ENCODE data around the gene TP53RK.

TP53RK gene

GRCh38 chr20:46666306-46666705 is 22.9 kb downstream of the TP53RK start:
- DNase-seq (ENCODE audit: low read depth in 1 of 2, low spot score in 1 of 2): no peak

GRCh38 chr20:46665602-46666001 is 23.6 kb downstream of the TP53RK start:
- DNase-seq (ENCODE audit: low read depth in 1 of 2, low spot score in 1 of 2): no peak

- DNase-seq (ENCODE audit: low read depth in 1 of 2, low spot score in 1 of 2): no peak
These were observed 25.7 kb downstream of the TP53RK start for GRCh38 chr20:46663531-46663930.

DNA sequence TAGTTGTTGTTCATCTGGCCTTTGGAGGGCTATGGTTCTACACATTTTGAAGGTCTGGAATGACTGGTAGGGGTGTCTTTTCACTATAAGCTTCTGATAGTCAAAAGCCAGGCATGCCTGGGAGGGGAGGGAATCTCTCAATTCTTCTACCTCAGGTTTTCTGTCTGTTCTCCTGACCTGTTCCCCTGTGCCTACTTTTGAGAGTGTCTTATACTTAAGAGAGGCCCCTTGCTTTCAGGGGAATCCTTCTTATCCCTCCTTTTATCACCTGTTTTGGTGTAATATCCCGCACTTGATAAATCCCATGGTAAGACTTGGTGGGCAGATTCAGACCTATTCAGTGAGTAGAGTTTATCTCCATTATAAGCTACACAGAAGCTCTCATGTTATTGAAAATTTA is 27.6 kb downstream of the TP53RK start:
- no peak for DNase-seq (ENCODE audit: low read depth in 1 of 2, low spot score in 1 of 2)

DNA sequence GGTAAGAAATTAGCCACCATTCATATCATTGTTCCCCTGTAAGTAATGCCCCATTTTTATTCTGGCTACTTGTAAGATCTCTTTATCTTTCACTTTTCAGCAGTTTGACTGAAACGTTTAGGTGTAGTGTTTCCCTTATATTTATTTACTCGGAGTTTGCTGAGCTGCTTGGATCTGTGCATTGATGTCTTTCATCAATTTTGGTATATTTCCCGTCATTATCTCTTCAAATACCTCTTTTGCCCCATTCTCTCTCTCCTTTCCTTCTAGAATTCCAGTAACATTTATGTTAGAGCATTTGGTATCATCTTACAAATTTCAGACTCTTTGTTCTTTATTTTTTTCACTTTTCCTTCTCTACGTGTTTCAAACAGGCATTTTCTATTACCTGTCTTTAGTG is 28.8 kb downstream of the TP53RK start:
- no peak for DNase-seq (ENCODE audit: low read depth in 1 of 2, low spot score in 1 of 2)

DNA sequence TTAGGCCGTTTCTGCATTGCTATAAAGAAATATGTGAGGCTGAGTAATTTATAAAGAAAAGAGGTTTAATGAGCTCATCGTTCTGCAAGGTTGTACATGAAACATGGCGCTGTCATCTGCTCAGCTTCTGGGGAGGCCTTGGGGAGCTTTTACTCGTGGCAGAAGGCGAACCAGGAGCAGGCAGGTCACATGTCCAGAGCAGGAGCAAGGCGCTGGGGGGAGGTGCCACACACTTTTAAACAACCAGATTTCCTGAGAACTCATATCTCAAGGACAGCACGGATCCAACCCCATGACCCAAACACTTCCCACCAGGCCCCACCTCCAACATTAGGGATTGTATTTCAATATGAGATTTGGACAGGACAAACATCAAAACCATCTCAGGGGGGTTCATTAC is 31.6 kb downstream of the TP53RK start:
- DNase-seq (ENCODE audit: low read depth in 1 of 2, low spot score in 1 of 2): no peak

- no peak for DNase-seq (ENCODE audit: low read depth in 1 of 2, low spot score in 1 of 2)
These were observed 32.1 kb downstream of the TP53RK start for GRCh38 chr20:46657137-46657536.

DNA sequence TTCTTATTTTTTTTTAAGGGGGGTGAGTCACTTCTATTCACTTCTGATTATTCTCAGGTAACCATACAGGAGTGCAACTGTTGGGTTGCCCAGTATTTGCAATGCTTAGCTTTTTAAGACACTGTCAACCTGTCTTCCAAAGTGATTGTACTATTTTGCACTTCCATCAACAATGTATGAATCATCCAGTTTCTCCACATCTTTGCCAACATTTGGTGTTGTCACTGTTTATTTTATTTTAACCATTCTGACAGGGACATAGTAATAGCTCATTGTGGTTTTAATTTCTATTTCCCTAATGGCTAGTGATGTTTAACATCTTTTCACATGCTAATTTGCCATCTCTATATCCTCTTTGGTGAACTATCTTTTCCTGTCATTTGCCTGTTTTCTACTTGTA is 36.5 kb downstream of the TP53RK start:
- no peak for DNase-seq (ENCODE audit: low read depth in 1 of 2, low spot score in 1 of 2)

GRCh38 chr20:46651091-46651962 is 37.9 kb downstream of the TP53RK start, which contains the start of gene SLC13A3:
Gene SLC13A3 (minus strand): TSS chr20:46651459. CDS start chr20:46651421, 38 bp downstream.
- DNase-seq (ENCODE audit: low read depth in 1 of 2, low spot score in 1 of 2): no peak

- DNase-seq (ENCODE audit: low read depth in 1 of 2, low spot score in 1 of 2): no peak
These were observed 38.6 kb downstream of the TP53RK start for GRCh38 chr20:46650575-46651090.

- DNase-seq (ENCODE audit: low read depth in 1 of 2, low spot score in 1 of 2): no peak
These were observed 39.2 kb downstream of the TP53RK start for GRCh38 chr20:46649965-46650542.

DNA sequence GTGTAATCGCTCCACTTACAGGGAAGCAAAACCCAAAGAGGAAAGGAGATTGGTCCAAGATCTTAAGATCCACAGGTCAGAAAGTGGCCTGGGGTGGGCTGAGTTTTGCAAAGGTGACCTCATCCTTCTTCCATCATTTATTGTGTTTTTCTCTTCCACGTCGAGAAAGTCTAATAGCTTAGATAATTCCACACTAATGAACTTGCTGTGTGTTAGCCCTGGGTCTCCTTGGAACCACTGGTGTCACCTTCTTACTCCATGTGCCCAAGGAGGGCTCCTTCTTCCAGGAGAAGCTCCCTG is 39.6 kb downstream of the TP53RK start:
- no peak for DNase-seq (ENCODE audit: low read depth in 1 of 2, low spot score in 1 of 2)

- no peak for DNase-seq (ENCODE audit: low read depth in 1 of 2, low spot score in 1 of 2)
These were observed 40.2 kb downstream of the TP53RK start for GRCh38 chr20:46648903-46649649.

- no peak for DNase-seq (ENCODE audit: low read depth in 1 of 2, low spot score in 1 of 2)
These were observed 41.8 kb downstream of the TP53RK start for GRCh38 chr20:46647469-46647868.

DNA sequence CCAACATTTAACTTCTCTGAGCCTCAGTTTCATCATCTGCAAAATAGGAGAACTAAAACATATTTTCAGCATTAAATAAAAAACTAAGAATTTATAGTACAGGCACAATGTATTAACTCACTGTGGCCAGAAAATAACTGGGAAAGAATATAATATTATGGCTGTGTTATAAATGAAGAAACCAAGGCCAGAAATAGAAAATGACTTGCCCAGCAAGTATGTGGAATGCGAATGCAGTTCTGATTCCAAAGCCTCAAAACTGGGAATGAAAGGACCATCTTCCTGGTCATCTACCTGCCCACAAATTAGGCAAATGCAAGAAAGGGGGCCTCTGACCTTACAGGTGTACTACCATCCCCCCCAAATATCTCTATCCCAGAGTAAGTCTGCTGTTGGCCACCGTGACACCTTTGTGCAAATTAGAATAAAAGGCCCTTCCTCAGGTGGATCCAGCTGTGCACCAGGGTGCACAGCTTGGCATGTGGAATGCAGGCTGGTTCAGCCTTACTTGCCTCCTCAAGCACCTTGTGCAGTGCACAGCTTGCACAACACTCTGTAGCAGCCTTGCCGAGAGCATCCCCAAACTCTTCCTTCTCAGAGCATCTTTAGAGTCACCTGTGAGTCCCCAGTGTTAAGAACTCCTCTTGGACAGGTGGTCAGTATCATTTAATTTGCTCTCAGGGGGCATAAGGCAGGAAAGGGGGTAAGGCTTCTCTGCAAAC is 42.4 kb downstream of the TP53RK start:
- no peak for DNase-seq (ENCODE audit: low read depth in 1 of 2, low spot score in 1 of 2)

GRCh38 chr20:46646122-46646521 is 43.1 kb downstream of the TP53RK start:
- DNase-seq (ENCODE audit: low read depth in 1 of 2, low spot score in 1 of 2): no peak

GRCh38 chr20:46644733-46645132 is 44.5 kb downstream of the TP53RK start:
- DNase-seq (ENCODE audit: low read depth in 1 of 2, low spot score in 1 of 2): no peak

DNA sequence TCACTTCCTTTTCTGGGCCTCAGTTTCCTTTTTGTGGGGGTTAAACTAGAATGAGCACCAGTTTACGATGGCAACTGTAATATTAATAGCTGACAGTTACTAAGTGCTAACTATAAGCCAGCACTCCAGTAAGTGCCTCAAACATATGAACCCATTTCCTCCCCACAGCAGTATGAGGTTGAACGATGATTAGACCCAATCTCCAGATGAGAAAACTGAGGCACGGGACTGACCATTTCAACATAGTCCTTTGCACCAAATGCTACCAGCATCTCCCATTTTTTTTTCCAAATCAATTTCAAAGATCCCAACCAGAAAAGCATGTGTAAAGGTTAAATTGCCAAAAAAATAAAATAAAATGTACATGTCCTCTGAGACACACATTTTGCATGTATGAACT is 45.1 kb downstream of the TP53RK start:
- no peak for DNase-seq (ENCODE audit: low read depth in 1 of 2, low spot score in 1 of 2)

GRCh38 chr20:46642969-46643343 is 46.3 kb downstream of the TP53RK start:
- no peak for DNase-seq (ENCODE audit: low read depth in 1 of 2, low spot score in 1 of 2)

GRCh38 chr20:46642265-46642968 is 46.8 kb downstream of the TP53RK start:
- no peak for DNase-seq (ENCODE audit: low read depth in 1 of 2, low spot score in 1 of 2)

GRCh38 chr20:46641424-46641823 is 47.8 kb downstream of the TP53RK start:
- no peak for DNase-seq (ENCODE audit: low read depth in 1 of 2, low spot score in 1 of 2)

All from activated CD4-positive, alpha-beta T cell treated with anti-CD3 and anti-CD28 coated beads, Interleukin-2, amount 50 U/mL, for 24 hours (primary cell).